C4-2B (cell line): ENCODE data around the gene PTMS.
A peak's percentile ranks its signal among the peaks of the same experiment; 100 is the strongest.

Source experiments
- H3K27ac ChIP-seq: fragments of 450-650 bp; 2 replicates; pipeline ENCODE4 v1.5.1; 2017
- ZFX ChIP-seq: fragments of 450-650 bp; IDR thresholded peaks from 2 replicates; pipeline ENCODE4 v1.6.1; 2017
- TF ChIP-seq, protein P1 (sequence below): fragments of 450-650 bp; conservative IDR thresholded peaks from 2 replicates; pipeline ENCODE4 v1.5.1; 2017; ENCODE audit warnings: mild to moderate bottlenecking

PTMS gene

DNA sequence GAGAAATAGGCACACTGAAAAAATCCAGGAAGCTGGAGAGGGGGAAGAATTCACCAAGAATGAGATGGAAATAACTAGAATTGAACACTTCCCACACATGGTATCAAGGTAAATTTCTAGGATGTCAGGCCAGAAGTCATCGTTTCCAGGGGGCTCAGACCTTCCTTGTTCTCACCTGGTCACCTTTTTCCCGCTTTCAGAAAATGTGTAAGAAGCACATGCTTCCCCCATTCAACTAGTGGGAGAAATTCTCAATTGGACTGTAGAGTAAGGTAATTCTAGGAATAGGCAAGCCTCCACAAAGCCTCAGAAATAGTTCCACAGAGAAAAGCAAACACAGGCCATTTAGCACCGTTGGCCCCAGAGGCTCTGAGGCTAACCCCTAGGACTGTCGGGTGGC lies 2.8 kb upstream of the PTMS start:
- peak overlapping the region; percentile 87 for H3K27ac ChIP-seq
- no peak for TF ChIP-seq ZFX
- TF ChIP-seq, protein P1, sequence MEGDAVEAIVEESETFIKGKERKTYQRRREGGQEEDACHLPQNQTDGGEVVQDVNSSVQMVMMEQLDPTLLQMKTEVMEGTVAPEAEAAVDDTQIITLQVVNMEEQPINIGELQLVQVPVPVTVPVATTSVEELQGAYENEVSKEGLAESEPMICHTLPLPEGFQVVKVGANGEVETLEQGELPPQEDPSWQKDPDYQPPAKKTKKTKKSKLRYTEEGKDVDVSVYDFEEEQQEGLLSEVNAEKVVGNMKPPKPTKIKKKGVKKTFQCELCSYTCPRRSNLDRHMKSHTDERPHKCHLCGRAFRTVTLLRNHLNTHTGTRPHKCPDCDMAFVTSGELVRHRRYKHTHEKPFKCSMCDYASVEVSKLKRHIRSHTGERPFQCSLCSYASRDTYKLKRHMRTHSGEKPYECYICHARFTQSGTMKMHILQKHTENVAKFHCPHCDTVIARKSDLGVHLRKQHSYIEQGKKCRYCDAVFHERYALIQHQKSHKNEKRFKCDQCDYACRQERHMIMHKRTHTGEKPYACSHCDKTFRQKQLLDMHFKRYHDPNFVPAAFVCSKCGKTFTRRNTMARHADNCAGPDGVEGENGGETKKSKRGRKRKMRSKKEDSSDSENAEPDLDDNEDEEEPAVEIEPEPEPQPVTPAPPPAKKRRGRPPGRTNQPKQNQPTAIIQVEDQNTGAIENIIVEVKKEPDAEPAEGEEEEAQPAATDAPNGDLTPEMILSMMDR, result no peak

DNA sequence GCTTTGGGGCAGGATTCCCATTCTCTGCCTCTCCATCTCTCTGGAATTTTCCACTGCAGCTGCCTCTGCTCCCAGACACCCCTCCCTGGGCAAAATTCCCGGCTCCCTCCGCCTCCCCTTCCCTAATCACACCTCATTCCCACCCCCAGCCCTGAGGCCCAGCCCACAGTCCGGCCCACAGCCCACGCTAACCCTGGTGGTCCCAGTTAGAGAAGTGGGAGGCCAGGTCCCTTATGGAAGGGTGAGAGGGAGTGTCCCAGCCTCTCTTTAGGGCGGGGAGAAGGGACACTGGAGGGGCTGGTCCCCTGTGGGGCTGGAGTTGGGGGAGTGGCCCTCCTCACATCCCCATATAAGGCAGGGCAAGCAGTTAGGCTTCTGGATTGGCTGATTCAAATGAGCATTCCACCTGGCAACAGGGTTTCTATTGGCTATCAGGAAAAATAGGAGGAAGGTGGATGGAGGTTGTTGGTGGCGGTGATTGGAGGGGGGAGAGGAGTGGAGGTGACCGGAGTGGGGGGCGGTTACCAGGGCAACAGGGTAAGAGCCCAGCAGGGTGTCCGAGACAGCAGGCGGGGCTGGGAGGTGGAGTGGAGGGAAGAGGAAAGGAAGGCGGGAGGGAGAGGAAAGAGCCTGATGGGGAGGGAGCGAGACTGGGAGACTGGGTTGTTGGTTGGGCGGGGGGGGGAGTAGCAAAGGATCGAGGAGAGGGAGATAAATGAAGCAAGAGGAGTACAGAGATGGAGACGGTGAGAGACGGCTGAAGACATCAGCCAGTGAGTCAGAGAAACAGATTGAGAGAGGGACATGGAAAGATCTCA lies 1.9 kb upstream of the PTMS start:
- no peak for TF ChIP-seq ZFX
- TF ChIP-seq, protein P1, result no peak
- H3K27ac ChIP-seq, result peak overlapping the region; percentile 87

DNA sequence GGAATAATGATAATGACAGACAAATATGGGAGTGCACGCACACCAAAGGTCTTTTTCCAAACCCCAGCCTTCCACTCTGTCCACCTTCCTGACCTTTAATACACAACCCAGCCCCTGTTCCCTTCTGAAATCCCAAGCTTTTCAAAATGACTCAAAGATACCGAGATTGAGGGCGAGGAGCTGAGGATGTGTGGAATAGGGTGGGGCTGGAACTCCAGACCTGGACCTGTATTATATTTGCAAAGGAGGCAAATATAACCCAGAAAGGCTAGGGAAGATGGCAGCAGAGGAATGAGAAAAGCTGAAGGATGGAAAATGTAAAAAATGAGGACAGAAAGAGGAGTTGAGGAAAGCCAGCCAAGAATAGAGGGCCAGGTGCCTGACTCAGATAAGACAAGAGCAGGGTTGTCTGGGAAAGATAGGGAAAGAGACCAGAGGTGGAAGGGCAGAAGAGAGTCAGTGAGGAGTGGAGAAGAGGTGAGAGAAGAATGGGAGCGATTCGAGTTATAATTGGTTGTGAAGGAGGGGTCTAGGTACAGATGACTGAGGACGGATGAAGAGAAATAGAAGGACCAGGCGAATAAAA lies 1.0 kb upstream of the PTMS start:
- TF ChIP-seq, protein P1, result no peak
- no peak for TF ChIP-seq ZFX
- H3K27ac ChIP-seq, result peak overlapping the region; percentile 87

DNA sequence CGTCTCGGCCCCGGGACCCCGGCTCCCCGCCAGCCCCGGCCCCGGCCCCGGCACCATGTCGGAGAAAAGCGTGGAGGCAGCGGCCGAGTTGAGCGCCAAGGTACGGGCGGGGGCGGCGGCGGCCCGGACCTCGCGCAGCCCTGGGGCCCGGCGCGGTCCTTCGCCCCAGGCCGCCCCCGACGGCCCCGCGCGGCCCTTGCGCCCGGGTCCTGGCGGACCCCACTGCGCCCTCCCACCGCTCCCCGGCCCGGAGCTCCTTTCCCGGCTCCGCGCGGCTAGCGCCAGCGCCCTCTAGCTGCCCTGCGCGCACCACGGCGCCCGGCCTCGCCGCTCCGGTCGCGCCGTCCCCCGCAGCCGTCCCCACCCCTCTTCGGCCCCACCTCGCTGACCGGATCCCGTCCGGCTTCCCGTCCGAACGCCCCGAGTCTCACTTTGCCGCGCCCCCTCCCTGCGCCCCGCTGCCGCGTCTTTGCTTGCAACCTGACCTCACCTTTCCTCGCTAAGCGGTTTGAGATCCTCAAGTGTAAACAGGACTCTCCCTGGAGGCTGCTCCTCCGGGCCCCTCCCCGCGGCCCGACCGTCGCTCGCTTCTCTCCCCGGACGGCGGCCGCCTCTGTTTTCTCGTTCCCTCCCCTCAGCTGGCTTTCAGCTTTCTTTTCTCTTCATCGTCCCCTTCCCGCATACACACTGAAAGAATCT lies 637 bp downstream of the PTMS start:
- TF ChIP-seq ZFX, result peak; percentile 68; the same call in 1 of the 2 replicates
- TF ChIP-seq, protein P1, result peak; percentile 95
- peak overlapping the region; percentile 87 for H3K27ac ChIP-seq

DNA sequence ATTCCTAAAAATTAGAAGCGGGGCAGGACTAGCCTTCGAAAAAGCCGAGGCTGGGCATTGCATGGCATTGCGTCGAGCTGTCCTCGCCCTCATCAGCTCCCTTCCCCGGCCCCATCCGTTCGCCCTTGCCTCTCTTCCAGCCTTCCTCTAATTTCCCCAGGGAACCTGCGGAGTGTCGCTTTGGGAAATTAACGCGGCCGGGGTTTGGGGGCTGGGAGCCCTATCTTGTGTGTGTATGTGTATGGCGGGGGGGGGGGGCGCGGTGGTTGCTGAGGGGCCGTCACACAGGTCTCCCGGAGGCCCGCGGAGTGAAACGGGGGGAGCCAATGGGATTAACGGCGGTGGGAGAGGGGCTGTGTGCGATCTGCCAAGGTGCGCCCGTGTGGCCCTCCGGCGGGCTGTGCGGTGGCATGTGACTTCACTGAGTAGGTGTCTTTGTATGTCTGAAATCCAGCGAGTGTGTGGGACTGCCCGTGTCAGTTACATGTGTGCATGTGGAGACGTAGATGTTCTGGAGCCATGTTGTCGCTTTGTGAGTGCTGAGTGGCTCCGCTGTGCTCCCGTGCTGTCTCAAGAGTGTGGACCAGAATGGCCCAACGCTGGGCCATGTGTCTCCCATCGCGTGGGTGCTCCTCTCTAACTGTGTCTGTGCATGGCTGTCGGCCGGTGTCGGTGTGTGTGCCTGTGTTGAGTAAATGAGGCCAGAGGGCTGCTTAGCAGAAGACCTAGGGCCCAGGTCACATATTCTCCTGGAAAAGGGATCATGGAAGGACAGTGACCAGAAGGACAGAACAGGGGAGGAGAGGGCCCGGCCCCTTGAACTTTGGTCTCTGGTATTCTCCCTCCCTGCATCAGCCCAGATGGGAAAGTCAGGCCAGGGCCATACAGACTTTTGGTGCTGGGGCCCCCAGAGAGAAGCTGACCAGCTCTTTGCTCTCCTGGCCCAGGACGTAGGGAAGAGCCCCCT lies 1.5 kb downstream of the PTMS start:
- TF ChIP-seq ZFX, result no peak
- TF ChIP-seq, protein P1, result no peak
- H3K27ac ChIP-seq, result peak overlapping the region; percentile 87

DNA sequence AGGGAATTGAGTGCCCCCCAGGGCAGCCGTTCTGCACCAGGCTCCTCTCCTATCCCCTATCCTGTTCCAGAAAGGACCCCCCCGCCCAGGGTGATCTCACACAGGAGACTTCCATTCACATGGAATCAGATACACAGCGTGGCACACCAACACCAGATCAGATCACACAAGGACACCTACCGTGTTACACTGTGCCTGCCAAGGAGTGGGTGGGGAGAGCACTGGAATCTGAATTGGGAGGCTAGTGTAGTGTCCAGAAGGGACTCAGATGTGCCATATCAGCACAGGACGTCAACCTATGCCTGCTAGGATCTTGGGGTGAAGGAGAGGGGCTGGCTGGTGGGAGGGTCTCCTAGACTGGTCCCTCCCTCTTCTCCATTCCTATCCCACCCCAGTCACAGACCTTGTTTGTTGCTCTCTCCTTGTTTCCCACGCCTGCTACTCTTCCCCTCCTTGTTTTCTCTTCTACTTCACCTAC lies 2.3 kb downstream of the PTMS start:
- H3K27ac ChIP-seq, result peak overlapping the region; percentile 87

More for the DNA sequence above, 2.3 kb downstream of the PTMS start:
- TF ChIP-seq ZFX, result no peak
- TF ChIP-seq, protein P1, result no peak
